SK-MEL-5 (cell line): ENCODE data around the gene ZNF775. TPM values are rescaled to one million over a fixed set of nuclear protein-coding genes. Genes with fewer than 3 reads are reported as not detected.
A peak's percentile ranks its signal among the peaks of the same experiment; 100 is the strongest.

Experiments used
- DNase-seq: peaks from one replicate; pipeline ENCODE4 v3.0.0-alpha.2; 2016; ENCODE audit warnings: low read depth, low spot score
- in situ Hi-C: cut with HindIII; loops from 2 replicates; pipeline ENCODE4 v1.10.0; 2016; ENCODE audit warnings: low sequenced_read_pairs, high pct_unique_total_duplicates, low pct_unique_long_range_greater_than_20kb
- total RNA-seq: library from RNA; depleted of rRNA; stranded (reverse); fragments of >200 nt; shearing (Covaris generic); gene quantifications from 2 replicates; pipeline ENCODE4 v1.2.3, GENCODE V29; 2014

Gene ZNF775
- total RNA-seq, 1 experiment from 2014 or later = 10.4 TPM

- in situ Hi-C loops = no loop called here
Measured at GRCh38 chr7:150402671-150403321, 23.7 kb downstream of the ZNF775 start.

GRCh38 chr7:150403376-150404171, 24.4 kb downstream of the ZNF775 start:
- in situ Hi-C loops = no loop called here
- no peak for DNase-seq

More at GRCh38 chr7:150402671-150403321, 23.7 kb downstream of the ZNF775 start:
- no peak for DNase-seq

GRCh38 chr7:150404172-150404804, 25.2 kb downstream of the ZNF775 start:
- DNase-seq = no peak
- in situ Hi-C loops = no loop called here

- DNase-seq = peak; percentile 82
Measured at GRCh38 chr7:150404805-150405583, 25.9 kb downstream of the ZNF775 start.

GRCh38 chr7:150405584-150406311, 26.6 kb downstream of the ZNF775 start:
- DNase-seq = no peak
- in situ Hi-C loops = no loop called here

More at GRCh38 chr7:150404805-150405583, 25.9 kb downstream of the ZNF775 start:
- in situ Hi-C loops = no loop called here

- DNase-seq = no peak
- in situ Hi-C loops = no loop called here
Measured at GRCh38 chr7:150406312-150406566, 27.1 kb downstream of the ZNF775 start.

GRCh38 chr7:150406567-150407421, 27.7 kb downstream of the ZNF775 start:
- no peak for DNase-seq
- in situ Hi-C loops = no loop called here

- DNase-seq = no peak
- in situ Hi-C loops = no loop called here
Measured at GRCh38 chr7:150407588-150408392, 28.7 kb downstream of the ZNF775 start.

- in situ Hi-C loops = no loop called here
- no peak for DNase-seq
Measured at GRCh38 chr7:150408393-150409299, 29.5 kb downstream of the ZNF775 start.

GRCh38 chr7:150409300-150410030, 30.3 kb downstream of the ZNF775 start:
- in situ Hi-C loops = no loop called here
- no peak for DNase-seq

GRCh38 chr7:150410131-150410530, 31.0 kb downstream of the ZNF775 start:
- in situ Hi-C loops = no loop called here
- DNase-seq = no peak

GRCh38 chr7:150410680-150411346, 31.7 kb downstream of the ZNF775 start:
- DNase-seq = no peak
- in situ Hi-C loops = no loop called here

GRCh38 chr7:150411606-150412005, 32.5 kb downstream of the ZNF775 start:
- no peak for DNase-seq
- in situ Hi-C loops = no loop called here

GRCh38 chr7:150412016-150412415, 32.9 kb downstream of the ZNF775 start:
- no peak for DNase-seq
- in situ Hi-C loops = no loop called here
